Astrocyte (in vitro differentiated cells and primary cell): ENCODE data around the gene WIF1.

Experiments used
- EZH2 ChIP-seq: IDR thresholded peaks from 2 replicates; pipeline ENCODE4 v1.6.1; 2012; ENCODE audit warnings: mild to moderate bottlenecking, low read length, inconsistent platforms; ENCODE audit not compliant: insufficient read depth
- TF ChIP-seq, protein P1 (sequence below): IDR thresholded peaks from 2 replicates; pipeline ENCODE4 v1.5.1; 2011; ENCODE audit warnings: low read depth, mild to moderate bottlenecking, inconsistent platforms, low read length, moderate library complexity; ENCODE audit not compliant: insufficient read depth

DNA sequence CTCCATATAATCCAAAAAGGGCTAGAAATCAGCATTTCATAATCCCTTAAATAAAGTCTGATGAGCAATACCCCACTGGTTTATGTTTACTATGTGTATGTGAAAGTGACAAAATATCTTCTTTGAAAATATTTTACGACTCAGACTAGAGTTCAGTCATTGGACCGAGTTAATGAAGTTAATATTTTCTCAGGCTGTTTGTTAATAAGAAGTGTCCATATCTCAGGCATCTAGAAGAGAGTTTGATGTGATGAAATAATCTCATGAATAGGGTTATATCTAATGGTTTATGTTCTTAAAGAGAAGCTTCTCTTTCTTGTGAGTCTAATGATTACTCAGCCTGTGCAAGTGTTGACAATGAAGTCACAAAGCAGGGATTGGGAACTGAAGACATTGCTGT lies 51.8 kb downstream of the WIF1 start:
- TF ChIP-seq, protein P1, sequence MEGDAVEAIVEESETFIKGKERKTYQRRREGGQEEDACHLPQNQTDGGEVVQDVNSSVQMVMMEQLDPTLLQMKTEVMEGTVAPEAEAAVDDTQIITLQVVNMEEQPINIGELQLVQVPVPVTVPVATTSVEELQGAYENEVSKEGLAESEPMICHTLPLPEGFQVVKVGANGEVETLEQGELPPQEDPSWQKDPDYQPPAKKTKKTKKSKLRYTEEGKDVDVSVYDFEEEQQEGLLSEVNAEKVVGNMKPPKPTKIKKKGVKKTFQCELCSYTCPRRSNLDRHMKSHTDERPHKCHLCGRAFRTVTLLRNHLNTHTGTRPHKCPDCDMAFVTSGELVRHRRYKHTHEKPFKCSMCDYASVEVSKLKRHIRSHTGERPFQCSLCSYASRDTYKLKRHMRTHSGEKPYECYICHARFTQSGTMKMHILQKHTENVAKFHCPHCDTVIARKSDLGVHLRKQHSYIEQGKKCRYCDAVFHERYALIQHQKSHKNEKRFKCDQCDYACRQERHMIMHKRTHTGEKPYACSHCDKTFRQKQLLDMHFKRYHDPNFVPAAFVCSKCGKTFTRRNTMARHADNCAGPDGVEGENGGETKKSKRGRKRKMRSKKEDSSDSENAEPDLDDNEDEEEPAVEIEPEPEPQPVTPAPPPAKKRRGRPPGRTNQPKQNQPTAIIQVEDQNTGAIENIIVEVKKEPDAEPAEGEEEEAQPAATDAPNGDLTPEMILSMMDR = no peak
- TF ChIP-seq EZH2 = no peak
